Renal cortex interstitium (tissue), 11 donors: ENCODE results near the gene STX1A. TPM values are rescaled to one million over a fixed set of nuclear protein-coding genes. Genes with fewer than 3 reads are reported as not detected.
"Not testable (repeated sequence)": the region's sequence is repeated elsewhere in the genome, so short reads cannot be mapped to it uniquely, and the experiment has no call there.

ENCODE experiments used
- DNase-seq, 11 donors: peaks; one replicate each; pipeline ENCODE4 v3.0.0-alpha.2; 2013; ENCODE audit warnings: low read depth in 9 of 11, low spot score in 4 of 11; ENCODE audit errors: extremely low read depth in 1 of 11
- polyA plus RNA-seq, 3 donors: library from polyadenylated mRNA; unstranded; fragments of 120-200 nt; gene quantifications; one replicate each; pipeline ENCODE4 v1.2.1, GENCODE V29; 2013; ENCODE audit not compliant: insufficient read length in 3 of 3

STX1A gene
- polyA plus RNA-seq, 3 donors = 7.4 to 11.0 (median 10.5) TPM

DNA sequence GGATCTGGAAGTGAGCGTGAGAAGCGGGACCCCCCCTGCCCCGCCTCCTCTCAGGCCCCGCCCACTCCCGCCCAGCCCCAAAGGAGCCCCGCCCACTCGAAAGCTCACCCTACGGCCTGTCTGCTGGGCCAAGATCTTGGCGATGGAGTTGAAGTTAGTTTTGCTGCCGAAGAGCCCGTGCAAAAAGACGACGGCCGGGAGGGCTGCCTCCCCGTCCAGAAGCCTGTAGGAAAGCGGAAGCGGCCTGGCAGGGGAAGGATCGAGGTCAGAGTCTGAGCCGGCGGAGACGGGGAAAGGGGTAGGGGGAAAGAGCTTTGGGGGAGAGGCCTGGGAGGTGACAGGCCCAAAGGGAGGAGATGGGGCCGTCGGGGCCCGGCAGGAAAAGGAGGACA lies 18.7 kb upstream of the STX1A start:
- DNase-seq = peak in 2 of 11 donors; percentile 41 to 53

DNA sequence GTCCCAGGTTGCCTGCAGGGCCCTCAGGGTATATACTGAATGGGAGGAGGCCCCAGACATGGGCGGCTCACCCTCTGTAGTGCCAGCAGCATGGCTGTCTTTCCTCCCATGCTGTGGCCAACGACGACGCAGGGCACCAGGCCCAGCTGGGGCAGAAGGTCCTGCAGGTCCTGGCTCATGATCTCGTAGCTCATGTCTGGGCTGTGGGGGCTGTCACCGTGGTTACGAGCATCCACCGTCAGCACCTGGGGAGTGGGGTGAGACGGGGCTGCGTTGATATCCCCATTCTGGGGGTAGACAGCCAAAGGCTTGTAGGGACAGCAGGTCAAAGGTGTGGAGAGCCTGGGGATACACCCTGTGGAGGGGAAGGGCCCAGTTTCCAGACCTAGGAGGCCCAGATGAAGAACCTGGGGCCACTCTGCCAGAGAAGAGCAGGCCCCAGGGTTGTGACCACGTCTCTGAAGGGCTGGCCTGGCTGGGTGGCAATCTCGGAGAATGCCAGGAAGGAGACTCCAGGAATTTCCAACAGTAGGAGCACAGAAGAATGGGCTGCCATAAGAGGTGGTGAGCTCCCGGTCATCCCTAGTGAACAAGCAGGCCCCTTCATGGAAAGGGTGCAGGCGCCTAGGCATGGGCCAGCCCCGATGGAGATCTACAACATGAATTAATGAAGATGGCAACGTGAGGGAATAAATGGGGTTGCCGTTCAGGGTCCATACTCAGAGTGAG lies 18.2 kb upstream of the STX1A start:
- no peak for DNase-seq

DNA sequence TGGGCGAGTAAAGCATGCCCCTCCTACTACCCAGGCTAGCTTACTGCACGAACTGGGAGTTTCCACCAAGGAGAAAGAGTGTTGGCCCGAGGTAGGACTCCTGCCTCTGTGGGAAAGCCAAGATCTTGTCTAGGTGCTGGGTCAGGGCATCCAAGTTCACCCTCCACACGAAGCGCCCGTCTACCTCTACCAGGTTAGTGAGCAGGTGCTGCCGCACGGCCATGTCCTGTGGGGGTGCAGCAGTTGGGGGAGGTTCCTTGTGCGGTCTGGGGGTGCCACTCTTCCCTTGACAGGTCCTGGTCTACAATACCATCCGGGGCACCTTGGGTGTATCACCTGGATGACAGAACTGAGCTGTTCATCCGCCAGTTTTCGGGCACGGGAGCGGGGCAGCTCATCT lies 17.4 kb upstream of the STX1A start:
- DNase-seq = no peak

DNA sequence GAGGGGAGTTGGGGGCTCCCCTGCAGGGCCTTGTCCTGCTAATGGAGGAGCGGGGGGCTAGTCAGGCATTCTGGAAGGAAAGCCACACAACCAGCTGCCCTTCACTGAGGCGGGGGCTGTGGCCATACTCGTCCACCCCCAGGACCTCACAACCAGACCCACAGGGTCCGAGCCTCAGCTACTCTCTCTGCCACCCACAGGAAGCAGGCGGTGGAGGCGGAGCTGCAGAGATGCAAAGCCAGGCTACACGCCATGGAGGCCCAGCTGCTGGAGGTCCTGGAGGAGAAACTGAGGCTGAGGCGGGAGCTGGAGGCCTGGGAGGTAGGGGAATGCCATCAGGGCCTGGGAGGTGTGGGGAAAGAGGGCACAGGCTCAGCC lies 16.0 kb upstream of the STX1A start:
- DNase-seq = no peak

DNA sequence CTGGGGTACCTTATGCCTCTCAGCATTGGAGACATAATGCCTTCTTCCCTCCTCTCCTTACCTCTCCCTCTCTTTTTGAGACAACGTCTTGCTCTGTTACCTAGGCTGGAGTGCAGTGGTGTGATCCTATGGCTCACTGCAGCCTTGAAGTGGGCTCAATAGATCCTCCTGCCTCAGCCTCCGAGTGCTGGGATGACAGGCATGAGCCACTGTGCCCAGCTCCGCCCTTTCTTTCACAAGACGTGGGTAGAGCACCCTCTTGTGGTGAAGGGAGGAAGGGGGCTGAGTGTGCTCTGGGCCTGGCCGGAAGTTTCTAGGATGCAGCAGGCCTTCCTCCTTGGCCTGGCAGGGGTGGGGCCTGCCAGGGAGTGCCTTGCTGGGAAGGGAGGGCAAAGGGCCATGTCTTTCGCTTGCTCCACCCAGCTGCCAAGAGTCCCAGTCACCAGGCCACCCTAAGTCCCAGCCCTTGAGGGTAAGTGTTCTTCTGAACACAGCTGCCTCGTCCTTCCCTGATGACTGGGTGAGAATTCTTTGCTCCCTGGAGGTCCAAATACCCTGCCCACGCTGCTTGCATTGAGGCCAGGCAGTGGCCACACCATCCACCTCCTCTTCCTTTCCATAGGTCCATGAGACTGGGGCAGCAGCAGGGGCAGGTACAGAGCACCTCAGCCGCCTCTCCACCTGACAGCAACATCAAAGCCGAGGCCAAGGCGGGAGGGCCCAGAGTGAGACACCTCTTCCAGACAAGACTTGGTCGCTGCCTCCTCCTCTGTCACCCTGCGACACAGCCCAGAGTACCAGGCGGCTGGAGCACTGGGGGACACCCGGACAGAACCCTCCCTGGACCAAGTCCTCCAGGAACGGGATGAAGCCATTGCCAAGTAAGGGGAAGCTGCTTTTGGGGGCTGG lies 15.4 kb upstream of the STX1A start:
- peak in 3 of 11 donors; percentile 56 to 80 (median 58) for DNase-seq

DNA sequence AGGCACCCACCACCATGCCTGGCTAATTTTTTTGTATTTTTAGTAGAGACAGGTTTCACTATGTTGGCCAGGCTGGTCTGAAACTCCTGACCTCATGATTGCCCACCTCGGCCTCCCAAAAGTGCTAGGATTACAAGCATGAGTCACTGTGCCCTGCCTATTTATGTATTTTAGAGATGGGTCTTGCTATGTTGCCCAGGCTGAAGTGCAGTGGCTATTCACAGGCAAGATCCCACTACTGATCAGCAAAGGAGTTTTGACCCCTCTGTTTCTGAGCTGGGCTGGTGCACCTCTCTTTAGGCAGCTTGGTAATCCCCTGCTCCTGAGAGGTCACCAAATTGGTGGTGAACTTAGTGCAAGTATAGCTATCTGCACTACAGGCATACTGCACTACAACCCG lies 12.9 kb upstream of the STX1A start:
- DNase-seq = no peak

DNA sequence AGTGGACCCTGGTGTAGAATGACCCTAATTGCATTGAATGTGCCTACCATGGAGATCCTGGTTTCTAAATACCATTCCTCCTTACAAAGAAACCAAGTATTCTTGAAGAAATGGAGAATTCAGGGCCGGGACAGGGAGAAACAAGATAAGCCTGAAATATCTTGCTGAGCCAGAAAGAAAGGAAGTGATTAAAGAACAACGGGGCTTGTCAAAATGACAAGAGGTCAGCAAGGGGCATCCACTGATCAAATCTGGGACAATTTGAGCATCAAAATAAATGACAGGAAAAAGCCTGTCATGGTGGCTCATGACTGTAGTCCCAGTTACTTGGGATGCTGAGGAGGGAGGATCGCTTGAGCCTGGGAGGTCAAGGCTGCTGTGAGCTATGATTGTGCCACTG lies 11.0 kb upstream of the STX1A start:
- DNase-seq = no peak

DNA sequence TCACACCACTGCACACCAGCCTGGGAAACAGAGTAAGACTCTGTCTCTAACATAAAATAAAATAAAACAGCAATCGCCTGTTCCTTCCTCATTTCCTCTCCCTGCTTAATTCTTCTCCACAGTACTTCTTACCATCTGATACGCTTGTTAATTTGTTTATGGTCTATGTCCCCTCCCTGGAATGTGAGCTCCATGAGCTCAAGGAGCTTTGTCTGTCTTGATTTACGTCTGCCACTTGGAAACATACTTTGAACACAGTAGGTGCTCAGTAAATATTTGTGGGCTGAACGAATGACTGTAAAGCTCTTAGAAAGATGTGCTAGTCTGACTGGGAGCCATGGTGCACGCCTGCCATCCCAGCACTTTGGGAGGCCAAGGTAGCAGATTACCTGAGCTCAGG lies 9.1 kb upstream of the STX1A start:
- DNase-seq = no peak

DNA sequence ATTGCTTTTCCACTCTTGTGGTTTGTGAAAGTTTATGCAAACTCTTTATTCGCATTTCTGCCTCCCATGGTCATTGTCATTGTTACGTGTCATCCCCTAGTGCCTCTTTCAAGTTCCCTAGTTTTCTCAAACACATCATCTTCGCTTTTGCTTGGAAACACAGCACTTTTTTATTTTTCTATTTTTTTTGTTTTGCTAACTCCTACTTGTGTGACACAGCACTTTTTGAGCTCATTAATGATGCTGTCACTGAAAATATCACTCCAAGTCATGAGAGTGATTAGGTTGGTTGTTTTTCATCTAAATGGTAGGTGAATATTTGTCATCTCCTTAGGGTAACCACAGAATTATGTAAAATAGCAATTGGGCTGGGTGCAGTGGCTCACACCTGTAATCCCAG lies 8.5 kb upstream of the STX1A start:
- DNase-seq = no peak

DNA sequence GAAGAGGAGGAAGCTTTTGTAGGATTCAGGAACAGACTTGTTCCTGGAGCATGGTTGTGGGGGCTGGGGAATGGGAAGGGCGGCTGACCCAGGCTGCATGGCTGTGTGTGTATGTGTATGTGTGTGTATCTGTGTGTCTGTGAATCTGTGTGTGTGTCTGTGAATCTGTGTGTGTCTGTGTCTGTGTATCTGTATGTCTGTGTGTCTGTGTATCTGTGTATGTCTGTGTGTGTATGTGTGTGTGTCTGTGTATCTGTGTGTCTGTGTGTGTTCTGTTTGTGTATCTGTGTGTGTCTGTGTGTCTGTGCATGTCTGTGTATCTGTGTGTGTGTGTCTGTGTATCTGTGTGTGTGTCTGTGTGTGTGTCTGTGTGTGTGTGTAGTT lies 6.6 kb upstream of the STX1A start:
- no peak for DNase-seq

DNA sequence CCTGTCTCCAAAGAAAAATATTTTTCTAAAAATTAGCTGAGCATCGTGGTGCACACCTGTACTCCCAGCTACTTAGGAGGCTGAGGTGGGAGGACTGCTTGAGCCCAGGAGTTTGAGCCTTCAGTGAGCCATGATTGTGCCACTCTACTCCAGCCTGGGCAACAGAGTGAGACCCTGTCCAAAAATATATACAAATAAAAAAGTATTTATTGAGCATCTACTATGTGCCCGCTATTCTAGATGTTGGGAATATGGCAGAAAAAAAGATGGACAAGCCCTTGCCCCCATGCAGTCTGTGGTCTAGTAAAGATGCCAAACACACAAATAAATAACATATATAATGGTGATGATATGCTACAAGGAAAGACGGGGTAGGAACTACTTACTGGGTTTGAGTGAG lies 4.3 kb upstream of the STX1A start:
- DNase-seq = no peak

DNA sequence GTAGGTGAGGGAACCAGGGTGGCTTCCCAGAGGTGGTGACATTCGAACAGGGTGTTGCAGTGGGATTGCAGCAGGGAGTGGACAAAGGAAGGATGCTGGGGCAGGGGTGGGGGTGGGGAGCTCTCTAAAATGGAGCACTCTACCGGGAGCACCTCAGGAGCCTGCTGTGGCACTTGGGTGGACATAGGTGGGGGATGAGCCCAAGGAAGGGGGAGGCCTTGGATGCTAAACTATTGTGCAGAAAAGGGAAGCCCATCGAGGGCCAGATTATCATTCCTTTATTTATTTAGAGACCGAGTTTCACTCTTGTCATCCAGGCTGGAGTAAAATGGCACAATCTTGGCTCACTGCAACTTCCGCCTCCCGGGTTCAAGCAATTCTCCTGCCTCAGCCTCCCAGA lies 3.3 kb upstream of the STX1A start:
- DNase-seq = no peak

DNA sequence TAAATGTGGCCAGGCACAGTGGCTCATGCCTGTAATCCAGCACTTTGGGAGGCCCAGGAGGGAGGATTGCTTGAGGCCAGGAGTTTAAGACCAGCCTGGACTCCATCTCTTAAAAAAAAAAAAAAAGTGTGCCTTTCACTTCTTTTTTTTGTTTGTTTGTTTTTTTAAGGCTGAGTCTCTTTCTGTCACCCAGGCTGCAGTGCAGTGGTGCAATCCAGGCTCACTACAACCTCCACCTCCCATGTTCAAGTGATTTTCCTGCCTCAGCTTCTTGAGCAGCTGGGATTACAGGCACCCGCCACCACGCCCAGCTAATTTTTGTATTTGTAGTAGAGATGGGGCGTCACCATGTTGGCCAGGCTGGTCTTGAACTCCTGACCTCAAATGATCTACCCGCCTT lies 2.7 kb upstream of the STX1A start:
- DNase-seq = not testable (repeated sequence)

DNA sequence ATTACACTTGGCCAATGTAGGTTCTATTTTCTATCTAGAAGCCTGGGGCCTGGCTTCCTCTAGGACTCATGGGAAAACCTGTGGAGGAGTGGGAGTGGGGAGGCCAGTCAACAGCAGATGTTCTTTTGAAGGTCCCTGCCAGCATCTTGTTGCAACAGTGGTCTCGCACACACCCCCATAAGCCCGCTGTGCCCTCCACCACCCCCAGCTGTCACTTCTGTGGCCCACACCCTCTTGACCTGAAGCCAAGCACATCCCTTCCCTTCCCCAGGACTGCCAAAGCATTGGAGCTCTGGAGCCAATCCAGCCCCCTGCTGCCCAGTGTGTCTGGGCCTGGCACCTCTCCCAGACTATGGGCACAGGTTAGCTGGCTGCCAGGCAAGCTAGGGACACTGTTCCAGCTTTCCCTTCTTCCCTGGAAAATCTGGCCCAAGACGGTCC lies 1.9 kb upstream of the STX1A start:
- DNase-seq = no peak

DNA sequence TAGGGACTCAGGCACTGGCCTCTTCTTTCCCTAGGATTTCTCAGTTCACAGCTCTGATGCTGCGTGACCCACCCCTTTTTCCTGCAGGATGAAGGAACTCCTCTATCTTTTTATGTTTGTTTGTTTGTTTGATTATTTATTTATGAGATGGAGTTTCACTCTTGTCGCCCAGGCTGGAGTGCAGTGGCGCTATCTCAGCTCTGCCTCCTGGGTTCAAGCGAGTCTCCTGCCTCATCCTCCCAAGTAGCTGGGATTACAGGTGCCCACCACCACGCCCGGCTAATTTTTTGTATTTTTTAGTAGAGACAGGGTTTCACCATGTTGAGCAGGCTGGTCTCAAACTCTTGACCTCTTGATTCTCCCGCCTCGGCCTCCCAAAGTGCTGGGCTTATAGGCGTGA lies 974 bp upstream of the STX1A start:
- not testable (repeated sequence) for DNase-seq

DNA sequence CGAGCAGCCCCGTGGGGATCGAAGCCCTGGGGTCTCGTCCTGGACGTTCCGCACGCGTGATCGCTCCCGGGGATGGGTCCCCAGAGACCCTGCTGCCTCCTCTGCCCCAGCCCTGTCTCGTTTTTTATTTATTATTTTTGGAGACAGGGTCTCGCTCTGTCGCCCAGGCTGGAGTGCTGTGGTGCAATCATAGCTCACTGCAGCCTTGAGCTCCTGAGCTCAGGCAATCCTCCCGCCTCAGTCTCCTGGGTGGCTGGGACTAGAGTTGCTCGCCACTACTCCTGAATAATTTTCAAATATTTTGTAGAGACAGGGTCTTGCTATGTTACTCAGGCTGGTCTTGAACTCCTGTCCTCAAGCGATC lies 319 bp upstream of the STX1A start:
- no peak for DNase-seq

DNA sequence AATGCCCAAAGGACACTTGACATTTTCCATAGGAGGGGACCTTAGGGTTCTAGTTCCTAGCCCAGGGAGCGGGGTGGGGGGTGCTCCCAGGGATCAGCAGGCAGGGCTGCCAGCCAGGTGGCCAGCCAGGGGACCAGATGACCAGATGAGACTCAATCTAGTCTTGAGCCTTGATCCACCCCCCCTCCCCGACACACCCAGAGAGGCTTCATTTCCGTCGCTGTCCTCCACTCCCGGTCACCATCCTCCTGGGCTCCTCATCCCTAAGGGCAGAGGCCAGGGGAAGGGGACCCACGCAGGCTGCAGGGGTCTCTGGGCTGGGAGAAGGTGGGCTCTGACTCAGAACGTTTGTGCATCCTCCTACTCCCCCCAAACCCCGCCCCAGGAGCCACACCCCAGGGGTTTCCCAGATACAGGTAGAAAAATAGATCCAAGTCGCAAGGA lies 1.0 kb downstream of the STX1A start:
- DNase-seq = no peak

DNA sequence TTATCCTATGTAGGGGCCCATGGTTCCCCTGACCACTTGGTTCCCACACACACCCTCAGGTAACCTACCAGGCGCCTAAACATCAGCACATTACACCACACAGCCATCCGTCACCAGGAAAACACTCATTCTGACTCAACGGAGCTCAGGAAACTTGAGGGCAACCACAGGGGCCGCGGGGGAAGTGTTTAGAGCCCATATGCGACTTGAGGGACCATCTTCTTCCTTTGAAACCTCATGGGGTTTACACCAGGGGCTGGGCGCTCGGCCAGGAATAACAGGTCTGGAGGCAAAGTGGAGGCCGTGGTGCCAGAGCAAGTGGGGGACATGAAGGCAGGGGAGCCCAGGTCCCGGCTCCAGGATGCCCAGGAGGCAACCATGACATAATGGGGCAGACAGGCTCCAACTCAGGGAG lies 1.5 kb downstream of the STX1A start:
- DNase-seq = no peak

DNA sequence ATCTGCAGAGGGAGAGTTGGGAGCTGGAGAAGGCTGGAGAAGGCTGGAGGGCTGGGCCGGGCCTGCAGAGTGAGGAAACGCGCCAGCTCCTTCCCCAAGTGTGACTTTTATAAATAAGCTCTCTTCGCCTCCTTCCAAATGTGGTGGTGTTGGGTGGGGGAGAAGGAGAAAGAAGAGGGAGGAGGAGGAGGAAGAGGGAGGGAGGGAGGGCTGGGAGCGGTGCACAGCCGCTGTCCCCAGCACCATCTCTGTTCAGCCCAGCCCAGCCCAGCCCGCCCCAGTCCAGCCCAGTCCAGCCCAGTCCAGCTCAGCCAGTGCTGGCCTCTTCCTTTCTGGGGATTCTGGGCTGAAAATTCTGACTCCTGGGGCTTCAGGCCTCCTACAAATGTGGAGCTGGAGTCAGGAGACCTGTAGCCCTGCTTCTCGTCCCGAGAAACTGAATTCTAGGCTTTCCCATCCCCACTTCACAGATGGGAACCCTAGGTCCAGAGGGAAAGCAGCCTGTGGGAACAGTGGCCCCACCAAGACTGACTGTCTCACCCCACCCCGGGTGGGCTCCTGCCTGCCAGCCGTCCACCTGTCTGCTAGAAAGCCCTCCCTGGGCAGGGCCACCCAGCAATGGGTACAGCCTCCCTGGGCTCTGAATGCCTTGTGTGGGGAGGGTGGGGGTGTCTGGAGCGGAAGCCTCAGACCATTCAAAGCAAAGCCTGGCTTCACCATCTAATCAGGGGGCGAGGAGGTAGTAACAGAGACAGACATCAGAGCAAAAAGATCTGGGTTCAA lies 2.3 kb downstream of the STX1A start:
- no peak for DNase-seq
